T-helper 1 cell treated with Interleukin-12 subunit alpha and Interleukin-12 subunit beta and Interleukin-4 antibody, amounts not matched to agents 30 μg/mL and 1 μg/mL, for 36 hours (primary cell): ENCODE data around the gene XYLT1.

ENCODE experiments used
- H3K27ac Mint-ChIP-seq: one replicate; pipeline ENCODE4 v1.8.0; 2021; ENCODE audit warnings: mild to moderate bottlenecking, mixed read lengths
- H3K27me3 Mint-ChIP-seq: one replicate; pipeline ENCODE4 v1.8.0; 2021; ENCODE audit warnings: low read depth, mixed read lengths
- H3K36me3 Mint-ChIP-seq: one replicate; pipeline ENCODE4 v1.8.0; 2021; ENCODE audit warnings: low read depth, mixed read lengths
- H3K4me1 Mint-ChIP-seq: one replicate; pipeline ENCODE4 v1.8.0; 2021; ENCODE audit warnings: low read depth, mixed read lengths
- H3K4me3 Mint-ChIP-seq: one replicate; pipeline ENCODE4 v1.8.0; 2021; ENCODE audit warnings: mild to moderate bottlenecking, moderate library complexity, mixed read lengths
- H3K9me3 Mint-ChIP-seq: one replicate; pipeline ENCODE4 v1.8.0; 2021; ENCODE audit warnings: mixed read lengths

The XYLT1 gene

GRCh38 chr16:17177242-17177958 is 293.4 kb downstream of the XYLT1 start:
- no peak overlapping the region for H3K4me3 Mint-ChIP-seq
- H3K9me3 Mint-ChIP-seq: no peaks in the 10 kb centered on the region
- H3K27ac Mint-ChIP-seq: no peak overlapping the region
- H3K36me3 Mint-ChIP-seq: peaks cover 22% of the 10 kb centered on the region
- no peaks in the 10 kb centered on the region for H3K27me3 Mint-ChIP-seq
- peaks cover 12% of the 10 kb centered on the region for H3K4me1 Mint-ChIP-seq

GRCh38 chr16:17176199-17176598 is 294.6 kb downstream of the XYLT1 start:
- peaks cover 13% of the 10 kb centered on the region for H3K4me1 Mint-ChIP-seq
- H3K36me3 Mint-ChIP-seq: peaks cover 20% of the 10 kb centered on the region
- H3K27me3 Mint-ChIP-seq: no peaks in the 10 kb centered on the region
- no peak overlapping the region for H3K27ac Mint-ChIP-seq
- no peaks in the 10 kb centered on the region for H3K9me3 Mint-ChIP-seq
- H3K4me3 Mint-ChIP-seq: no peak overlapping the region

GRCh38 chr16:17173281-17173680 is 297.5 kb downstream of the XYLT1 start:
- no peaks in the 10 kb centered on the region for H3K9me3 Mint-ChIP-seq
- H3K4me1 Mint-ChIP-seq: peaks cover 13% of the 10 kb centered on the region
- no peak overlapping the region for H3K27ac Mint-ChIP-seq
- H3K4me3 Mint-ChIP-seq: no peak overlapping the region
- no peaks in the 10 kb centered on the region for H3K27me3 Mint-ChIP-seq
- peaks cover 21% of the 10 kb centered on the region for H3K36me3 Mint-ChIP-seq

GRCh38 chr16:17171250-17172143 is 299.3 kb downstream of the XYLT1 start:
- H3K9me3 Mint-ChIP-seq: no peaks in the 10 kb centered on the region
- H3K4me3 Mint-ChIP-seq: no peak overlapping the region
- H3K27ac Mint-ChIP-seq: no peak overlapping the region
- H3K27me3 Mint-ChIP-seq: no peaks in the 10 kb centered on the region
- peaks cover 22% of the 10 kb centered on the region for H3K36me3 Mint-ChIP-seq
- peaks cover 16% of the 10 kb centered on the region for H3K4me1 Mint-ChIP-seq

GRCh38 chr16:17170435-17170834 is 300.3 kb downstream of the XYLT1 start:
- Mint-ChIP-seq H3K9me3 (no peaks in the 10 kb centered on the region), H3K4me3 (no peak overlapping the region), H3K27ac (no peak overlapping the region), H3K36me3 (peaks cover 20% of the 10 kb centered on the region), H3K4me1 (peaks cover 16% of the 10 kb centered on the region), H3K27me3 (no peaks in the 10 kb centered on the region)

GRCh38 chr16:17168181-17168580 is 302.6 kb downstream of the XYLT1 start:
- H3K4me3 Mint-ChIP-seq: no peak overlapping the region
- H3K27ac Mint-ChIP-seq: no peak overlapping the region
- H3K27me3 Mint-ChIP-seq: no peaks in the 10 kb centered on the region
- no peaks in the 10 kb centered on the region for H3K9me3 Mint-ChIP-seq
- H3K4me1 Mint-ChIP-seq: peaks cover 13% of the 10 kb centered on the region
- H3K36me3 Mint-ChIP-seq: peaks cover 15% of the 10 kb centered on the region

- H3K36me3 Mint-ChIP-seq: peaks cover 12% of the 10 kb centered on the region
- no peak overlapping the region for H3K27ac Mint-ChIP-seq
- H3K9me3 Mint-ChIP-seq: no peaks in the 10 kb centered on the region
- no peaks in the 10 kb centered on the region for H3K27me3 Mint-ChIP-seq
- H3K4me1 Mint-ChIP-seq: peaks cover 8% of the 10 kb centered on the region
- no peak overlapping the region for H3K4me3 Mint-ChIP-seq
Measured at GRCh38 chr16:17166095-17166494, 304.7 kb downstream of the XYLT1 start.

- Mint-ChIP-seq H3K4me1 (peaks cover 5% of the 10 kb centered on the region), H3K4me3 (no peak overlapping the region), H3K27ac (no peak overlapping the region), H3K36me3 (peaks cover 11% of the 10 kb centered on the region), H3K9me3 (no peaks in the 10 kb centered on the region), H3K27me3 (no peaks in the 10 kb centered on the region)
Measured at GRCh38 chr16:17162560-17162959, 308.2 kb downstream of the XYLT1 start.

- H3K27ac Mint-ChIP-seq: no peak overlapping the region
- H3K4me3 Mint-ChIP-seq: no peak overlapping the region
- peaks cover 5% of the 10 kb centered on the region for H3K4me1 Mint-ChIP-seq
- H3K36me3 Mint-ChIP-seq: peaks cover 12% of the 10 kb centered on the region
- no peaks in the 10 kb centered on the region for H3K27me3 Mint-ChIP-seq
- H3K9me3 Mint-ChIP-seq: no peaks in the 10 kb centered on the region
Measured at GRCh38 chr16:17160920-17161431, 309.8 kb downstream of the XYLT1 start.

GRCh38 chr16:17160285-17160853 is 310.4 kb downstream of the XYLT1 start:
- Mint-ChIP-seq H3K27ac (no peak overlapping the region), H3K36me3 (peaks cover 10% of the 10 kb centered on the region), H3K4me3 (no peak overlapping the region), H3K4me1 (peaks cover 6% of the 10 kb centered on the region), H3K9me3 (no peaks in the 10 kb centered on the region), H3K27me3 (no peaks in the 10 kb centered on the region)

GRCh38 chr16:17159617-17160016 is 311.1 kb downstream of the XYLT1 start:
- H3K9me3 Mint-ChIP-seq: no peaks in the 10 kb centered on the region
- peaks cover 6% of the 10 kb centered on the region for H3K4me1 Mint-ChIP-seq
- no peaks in the 10 kb centered on the region for H3K27me3 Mint-ChIP-seq
- H3K36me3 Mint-ChIP-seq: peaks cover 10% of the 10 kb centered on the region
- H3K4me3 Mint-ChIP-seq: no peak overlapping the region
- no peak overlapping the region for H3K27ac Mint-ChIP-seq

GRCh38 chr16:17155936-17156335 is 314.8 kb downstream of the XYLT1 start:
- no peak overlapping the region for H3K4me3 Mint-ChIP-seq
- H3K36me3 Mint-ChIP-seq: peaks cover 10% of the 10 kb centered on the region
- peaks cover 1% of the 10 kb centered on the region for H3K4me1 Mint-ChIP-seq
- H3K9me3 Mint-ChIP-seq: no peaks in the 10 kb centered on the region
- no peak overlapping the region for H3K27ac Mint-ChIP-seq
- H3K27me3 Mint-ChIP-seq: no peaks in the 10 kb centered on the region

GRCh38 chr16:17155485-17155884 is 315.3 kb downstream of the XYLT1 start:
- no peaks in the 10 kb centered on the region for H3K27me3 Mint-ChIP-seq
- no peak overlapping the region for H3K27ac Mint-ChIP-seq
- H3K9me3 Mint-ChIP-seq: no peaks in the 10 kb centered on the region
- no peak overlapping the region for H3K4me3 Mint-ChIP-seq
- H3K4me1 Mint-ChIP-seq: peaks cover 1% of the 10 kb centered on the region
- H3K36me3 Mint-ChIP-seq: peaks cover 10% of the 10 kb centered on the region

GRCh38 chr16:17154981-17155380 is 315.8 kb downstream of the XYLT1 start:
- Mint-ChIP-seq H3K4me3 (no peak overlapping the region), H3K36me3 (peaks cover 10% of the 10 kb centered on the region), H3K4me1 (peaks cover 1% of the 10 kb centered on the region), H3K9me3 (no peaks in the 10 kb centered on the region), H3K27ac (no peak overlapping the region), H3K27me3 (no peaks in the 10 kb centered on the region)
